Fibroblast of skin of left quadriceps (primary cell): Measurements from ENCODE around the gene RIN2.
"Not testable (repeated sequence)": the region's sequence is repeated elsewhere in the genome, so short reads cannot be mapped to it uniquely, and the experiment has no call there.

ENCODE experiments used
- DNase-seq, 2 experiments: peaks; one replicate each; pipeline ENCODE4 v3.0.0-alpha.2; 2013; ENCODE audit warnings: low read depth in 2 of 2

The RIN2 gene

GRCh38 chr20:19785173-19785982, 27.3 kb downstream of the RIN2 start:
- peak; percentile 83 to 86 for DNase-seq

GRCh38 chr20:19785983-19786285, 27.9 kb downstream of the RIN2 start:
- no peak for DNase-seq

GRCh38 chr20:19786311-19786710, 28.3 kb downstream of the RIN2 start:
- peak; percentile 85 to 86 for DNase-seq

- no peak for DNase-seq
Measured at GRCh38 chr20:19787366-19787765, 29.3 kb downstream of the RIN2 start.

- DNase-seq, result no peak
Measured at GRCh38 chr20:19789009-19789408, 31.0 kb downstream of the RIN2 start.

GRCh38 chr20:19789446-19789845, 31.4 kb downstream of the RIN2 start:
- no peak for DNase-seq

- no peak for DNase-seq
Measured at GRCh38 chr20:19791887-19792286, 33.8 kb downstream of the RIN2 start.

GRCh38 chr20:19793716-19794115, 35.7 kb downstream of the RIN2 start:
- no peak for DNase-seq

- no peak for DNase-seq
Measured at GRCh38 chr20:19794941-19795340, 36.9 kb downstream of the RIN2 start.

GRCh38 chr20:19799325-19799724, 41.3 kb downstream of the RIN2 start:
- no peak for DNase-seq

- no peak for DNase-seq
Measured at GRCh38 chr20:19802099-19802491, 44.0 kb downstream of the RIN2 start.

GRCh38 chr20:19802492-19803158, 44.6 kb downstream of the RIN2 start:
- no peak for DNase-seq

GRCh38 chr20:19806276-19806675, 48.2 kb downstream of the RIN2 start:
- not testable (repeated sequence) for DNase-seq

- DNase-seq, result no peak
Measured at GRCh38 chr20:19806806-19807190, 48.7 kb downstream of the RIN2 start.

GRCh38 chr20:19807191-19807945, 49.3 kb downstream of the RIN2 start:
- no peak for DNase-seq
